ENCODE results near the gene ERCC1. TPM values are rescaled to one million over a fixed set of nuclear protein-coding genes. Genes with fewer than 3 reads are reported as not detected.

Gene ERCC1
- total RNA-seq, 1 experiment from 2014 or later = 43.7 TPM

DNA sequence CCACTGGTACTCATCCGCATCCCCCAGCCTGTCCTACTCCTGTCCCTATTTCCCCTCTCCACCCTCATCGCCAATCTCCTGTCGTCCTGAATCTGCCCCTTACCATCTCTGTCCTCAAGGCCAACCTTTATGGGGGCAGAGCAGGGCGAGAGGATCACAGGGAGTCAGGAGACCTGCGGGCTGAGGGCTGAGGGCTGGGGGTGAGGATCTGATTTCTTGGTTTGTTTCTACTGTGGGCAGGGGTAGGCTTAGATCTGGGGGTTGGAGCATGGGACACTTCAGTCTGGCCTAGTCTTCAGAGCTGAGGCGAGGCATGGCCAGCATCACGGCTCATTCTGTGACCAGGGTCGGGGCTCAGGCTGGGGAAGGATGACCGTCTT lies 16.5 kb upstream of the ERCC1 start (continued):
- TF ChIP-seq HMGA2 (CRISPR knock-in tag; IDR thresholded peaks at IDR 0.05) (no peak), FOXK1 (CRISPR knock-in tag; IDR thresholded peaks at IDR 0.05) (no peak), ZNF416 (CRISPR knock-in tag; IDR thresholded peaks at IDR 0.05) (no peak), RORB (CRISPR knock-in tag; IDR thresholded peaks at IDR 0.05) (no peak), SMAD3 (CRISPR knock-in tag; IDR thresholded peaks at IDR 0.05; ENCODE audit: borderline replicate concordance) (no peak), SOX15 (CRISPR knock-in tag; IDR thresholded peaks at IDR 0.05) (no peak), ZNF232 (CRISPR knock-in tag; IDR thresholded peaks at IDR 0.05) (no peak)
- TF ChIP-seq, protein P1, sequence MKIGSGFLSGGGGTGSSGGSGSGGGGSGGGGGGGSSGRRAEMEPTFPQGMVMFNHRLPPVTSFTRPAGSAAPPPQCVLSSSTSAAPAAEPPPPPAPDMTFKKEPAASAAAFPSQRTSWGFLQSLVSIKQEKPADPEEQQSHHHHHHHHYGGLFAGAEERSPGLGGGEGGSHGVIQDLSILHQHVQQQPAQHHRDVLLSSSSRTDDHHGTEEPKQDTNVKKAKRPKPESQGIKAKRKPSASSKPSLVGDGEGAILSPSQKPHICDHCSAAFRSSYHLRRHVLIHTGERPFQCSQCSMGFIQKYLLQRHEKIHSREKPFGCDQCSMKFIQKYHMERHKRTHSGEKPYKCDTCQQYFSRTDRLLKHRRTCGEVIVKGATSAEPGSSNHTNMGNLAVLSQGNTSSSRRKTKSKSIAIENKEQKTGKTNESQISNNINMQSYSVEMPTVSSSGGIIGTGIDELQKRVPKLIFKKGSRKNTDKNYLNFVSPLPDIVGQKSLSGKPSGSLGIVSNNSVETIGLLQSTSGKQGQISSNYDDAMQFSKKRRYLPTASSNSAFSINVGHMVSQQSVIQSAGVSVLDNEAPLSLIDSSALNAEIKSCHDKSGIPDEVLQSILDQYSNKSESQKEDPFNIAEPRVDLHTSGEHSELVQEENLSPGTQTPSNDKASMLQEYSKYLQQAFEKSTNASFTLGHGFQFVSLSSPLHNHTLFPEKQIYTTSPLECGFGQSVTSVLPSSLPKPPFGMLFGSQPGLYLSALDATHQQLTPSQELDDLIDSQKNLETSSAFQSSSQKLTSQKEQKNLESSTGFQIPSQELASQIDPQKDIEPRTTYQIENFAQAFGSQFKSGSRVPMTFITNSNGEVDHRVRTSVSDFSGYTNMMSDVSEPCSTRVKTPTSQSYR (CRISPR knock-in tag; IDR thresholded peaks at IDR 0.05) = no peak
- TF ChIP-seq, protein P2, sequence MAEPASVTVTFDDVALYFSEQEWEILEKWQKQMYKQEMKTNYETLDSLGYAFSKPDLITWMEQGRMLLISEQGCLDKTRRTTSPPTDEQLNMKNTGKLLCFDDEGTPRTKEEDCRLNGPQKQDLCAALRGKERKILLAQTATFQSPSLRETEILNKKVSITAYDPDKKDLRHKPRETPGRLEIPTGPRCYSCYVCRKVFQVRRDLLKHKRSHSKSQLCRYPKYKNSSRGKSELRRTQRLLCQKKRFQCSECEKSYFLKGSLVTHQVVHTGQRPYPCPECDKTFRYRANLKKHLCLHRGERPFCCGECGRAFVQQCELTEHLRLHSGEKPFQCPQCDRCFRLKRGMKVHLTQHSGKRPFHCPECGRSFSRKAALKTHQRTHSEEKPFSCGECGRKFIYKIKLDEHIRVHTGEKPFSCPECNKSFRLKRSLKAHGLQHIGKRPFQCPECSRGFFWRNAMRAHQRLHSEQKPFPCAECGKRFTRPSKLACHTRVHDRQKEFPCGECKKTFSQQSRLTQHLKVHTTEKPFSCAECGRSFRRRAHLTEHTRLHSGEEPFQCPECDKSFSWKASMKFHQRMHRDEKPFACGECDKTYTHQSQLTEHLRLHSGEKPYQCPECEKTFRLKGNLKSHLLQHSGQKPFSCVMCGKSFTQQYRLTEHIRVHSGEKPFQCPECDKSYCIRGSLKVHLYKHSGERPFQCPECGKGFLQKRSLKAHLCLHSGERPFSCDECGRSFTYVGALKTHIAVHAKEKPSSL (CRISPR knock-in tag; conservative IDR thresholded peaks at IDR 0.05) = no peak

DNA sequence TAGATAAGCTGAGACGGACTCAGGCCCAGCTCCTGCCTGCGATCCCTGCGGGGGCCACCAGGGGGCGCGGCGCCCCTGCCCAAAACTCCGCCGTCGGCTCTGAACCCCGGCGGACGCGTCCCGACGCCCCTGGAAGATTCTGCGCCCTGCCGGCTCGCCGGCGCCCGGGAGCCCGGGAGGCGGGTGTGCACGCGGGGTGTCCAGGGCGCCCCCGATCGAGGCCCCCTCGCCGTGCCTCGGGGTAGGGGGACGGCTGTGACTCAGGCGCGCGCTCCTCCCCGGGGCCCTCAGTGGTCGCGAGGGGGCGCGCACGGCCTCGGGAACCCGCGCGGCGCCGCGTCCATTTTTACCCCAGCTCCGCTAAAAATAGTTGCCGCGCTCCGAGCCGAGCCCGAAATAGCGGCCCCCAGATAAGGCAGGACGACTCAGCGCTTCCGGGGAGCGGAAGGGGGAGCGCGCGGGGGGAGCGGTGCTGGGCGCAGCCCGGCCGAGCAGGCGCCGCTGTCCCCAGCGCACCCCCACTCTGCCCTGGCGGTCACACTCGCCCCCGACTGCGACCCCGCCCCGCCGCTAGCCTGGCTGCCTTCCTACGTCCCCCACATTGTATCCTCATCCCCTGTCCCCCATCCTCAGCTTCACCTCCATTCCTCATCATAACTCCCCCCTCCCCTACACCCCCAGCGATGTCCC lies 16.0 kb upstream of the ERCC1 start:
- Mint-ChIP-seq H3K4me3 (peak overlapping the region; percentile 69), H3K27me3 (ENCODE audit: low read depth) (peaks cover 27% of the 10 kb centered on the region), H3K4me1 (peaks cover 26% of the 10 kb centered on the region), H3K36me3 (no peaks in the 10 kb centered on the region), H3K9me3 (peaks cover 3% of the 10 kb centered on the region), H3K27ac (no peak overlapping the region)
- DNase-seq (ENCODE audit: low spot score) = peak; percentile 79
- ChIA-PET CTCF (interaction anchor here (0.5 to 8.1 kb wide), 72 partner anchors 8 to 348 kb away, joined by 3 to 325 read pairs (median 5); partner anchors contain the start of genes FBXO46, FOSB, PPM1N and PPP1R13L), POLR2A (interaction anchor here (0.7 to 2.9 kb wide), 7 partner anchors 11 to 167 kb away, joined by 3 to 28 read pairs (median 4); no protein-coding TSS in a partner anchor)
- peak; percentile 7 for ATAC-seq
- TF ChIP-seq FOXK1 (CRISPR knock-in tag; IDR thresholded peaks at IDR 0.05) (peak; percentile 23; the same call in 1 of the 2 replicates), ZNF423 (CRISPR knock-in tag; IDR thresholded peaks at IDR 0.05) (peak; percentile 34; the same call in 1 of the 2 replicates), ZNF416 (CRISPR knock-in tag; IDR thresholded peaks at IDR 0.05) (peak; percentile 18; the same call in 1 of the 2 replicates), ZNF138 (CRISPR knock-in tag; conservative IDR thresholded peaks at IDR 0.05) (no peak), ETV6 (CRISPR knock-in tag; IDR thresholded peaks at IDR 0.05) (peak; percentile 72), HMGA2 (CRISPR knock-in tag; IDR thresholded peaks at IDR 0.05) (no peak)
- TF ChIP-seq, protein P3, sequence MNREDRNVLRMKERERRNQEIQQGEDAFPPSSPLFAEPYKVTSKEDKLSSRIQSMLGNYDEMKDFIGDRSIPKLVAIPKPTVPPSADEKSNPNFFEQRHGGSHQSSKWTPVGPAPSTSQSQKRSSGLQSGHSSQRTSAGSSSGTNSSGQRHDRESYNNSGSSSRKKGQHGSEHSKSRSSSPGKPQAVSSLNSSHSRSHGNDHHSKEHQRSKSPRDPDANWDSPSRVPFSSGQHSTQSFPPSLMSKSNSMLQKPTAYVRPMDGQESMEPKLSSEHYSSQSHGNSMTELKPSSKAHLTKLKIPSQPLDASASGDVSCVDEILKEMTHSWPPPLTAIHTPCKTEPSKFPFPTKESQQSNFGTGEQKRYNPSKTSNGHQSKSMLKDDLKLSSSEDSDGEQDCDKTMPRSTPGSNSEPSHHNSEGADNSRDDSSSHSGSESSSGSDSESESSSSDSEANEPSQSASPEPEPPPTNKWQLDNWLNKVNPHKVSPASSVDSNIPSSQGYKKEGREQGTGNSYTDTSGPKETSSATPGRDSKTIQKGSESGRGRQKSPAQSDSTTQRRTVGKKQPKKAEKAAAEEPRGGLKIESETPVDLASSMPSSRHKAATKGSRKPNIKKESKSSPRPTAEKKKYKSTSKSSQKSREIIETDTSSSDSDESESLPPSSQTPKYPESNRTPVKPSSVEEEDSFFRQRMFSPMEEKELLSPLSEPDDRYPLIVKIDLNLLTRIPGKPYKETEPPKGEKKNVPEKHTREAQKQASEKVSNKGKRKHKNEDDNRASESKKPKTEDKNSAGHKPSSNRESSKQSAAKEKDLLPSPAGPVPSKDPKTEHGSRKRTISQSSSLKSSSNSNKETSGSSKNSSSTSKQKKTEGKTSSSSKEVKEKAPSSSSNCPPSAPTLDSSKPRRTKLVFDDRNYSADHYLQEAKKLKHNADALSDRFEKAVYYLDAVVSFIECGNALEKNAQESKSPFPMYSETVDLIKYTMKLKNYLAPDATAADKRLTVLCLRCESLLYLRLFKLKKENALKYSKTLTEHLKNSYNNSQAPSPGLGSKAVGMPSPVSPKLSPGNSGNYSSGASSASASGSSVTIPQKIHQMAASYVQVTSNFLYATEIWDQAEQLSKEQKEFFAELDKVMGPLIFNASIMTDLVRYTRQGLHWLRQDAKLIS (CRISPR knock-in tag; IDR thresholded peaks at IDR 0.05; ENCODE audit: borderline replicate concordance) = no peak
- TF ChIP-seq, protein P4, sequence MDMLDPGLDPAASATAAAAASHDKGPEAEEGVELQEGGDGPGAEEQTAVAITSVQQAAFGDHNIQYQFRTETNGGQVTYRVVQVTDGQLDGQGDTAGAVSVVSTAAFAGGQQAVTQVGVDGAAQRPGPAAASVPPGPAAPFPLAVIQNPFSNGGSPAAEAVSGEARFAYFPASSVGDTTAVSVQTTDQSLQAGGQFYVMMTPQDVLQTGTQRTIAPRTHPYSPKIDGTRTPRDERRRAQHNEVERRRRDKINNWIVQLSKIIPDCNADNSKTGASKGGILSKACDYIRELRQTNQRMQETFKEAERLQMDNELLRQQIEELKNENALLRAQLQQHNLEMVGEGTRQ (CRISPR knock-in tag; IDR thresholded peaks at IDR 0.05) = no peak
- TF ChIP-seq, protein P5, sequence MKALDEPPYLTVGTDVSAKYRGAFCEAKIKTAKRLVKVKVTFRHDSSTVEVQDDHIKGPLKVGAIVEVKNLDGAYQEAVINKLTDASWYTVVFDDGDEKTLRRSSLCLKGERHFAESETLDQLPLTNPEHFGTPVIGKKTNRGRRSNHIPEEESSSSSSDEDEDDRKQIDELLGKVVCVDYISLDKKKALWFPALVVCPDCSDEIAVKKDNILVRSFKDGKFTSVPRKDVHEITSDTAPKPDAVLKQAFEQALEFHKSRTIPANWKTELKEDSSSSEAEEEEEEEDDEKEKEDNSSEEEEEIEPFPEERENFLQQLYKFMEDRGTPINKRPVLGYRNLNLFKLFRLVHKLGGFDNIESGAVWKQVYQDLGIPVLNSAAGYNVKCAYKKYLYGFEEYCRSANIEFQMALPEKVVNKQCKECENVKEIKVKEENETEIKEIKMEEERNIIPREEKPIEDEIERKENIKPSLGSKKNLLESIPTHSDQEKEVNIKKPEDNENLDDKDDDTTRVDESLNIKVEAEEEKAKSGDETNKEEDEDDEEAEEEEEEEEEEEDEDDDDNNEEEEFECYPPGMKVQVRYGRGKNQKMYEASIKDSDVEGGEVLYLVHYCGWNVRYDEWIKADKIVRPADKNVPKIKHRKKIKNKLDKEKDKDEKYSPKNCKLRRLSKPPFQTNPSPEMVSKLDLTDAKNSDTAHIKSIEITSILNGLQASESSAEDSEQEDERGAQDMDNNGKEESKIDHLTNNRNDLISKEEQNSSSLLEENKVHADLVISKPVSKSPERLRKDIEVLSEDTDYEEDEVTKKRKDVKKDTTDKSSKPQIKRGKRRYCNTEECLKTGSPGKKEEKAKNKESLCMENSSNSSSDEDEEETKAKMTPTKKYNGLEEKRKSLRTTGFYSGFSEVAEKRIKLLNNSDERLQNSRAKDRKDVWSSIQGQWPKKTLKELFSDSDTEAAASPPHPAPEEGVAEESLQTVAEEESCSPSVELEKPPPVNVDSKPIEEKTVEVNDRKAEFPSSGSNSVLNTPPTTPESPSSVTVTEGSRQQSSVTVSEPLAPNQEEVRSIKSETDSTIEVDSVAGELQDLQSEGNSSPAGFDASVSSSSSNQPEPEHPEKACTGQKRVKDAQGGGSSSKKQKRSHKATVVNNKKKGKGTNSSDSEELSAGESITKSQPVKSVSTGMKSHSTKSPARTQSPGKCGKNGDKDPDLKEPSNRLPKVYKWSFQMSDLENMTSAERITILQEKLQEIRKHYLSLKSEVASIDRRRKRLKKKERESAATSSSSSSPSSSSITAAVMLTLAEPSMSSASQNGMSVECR (CRISPR knock-in tag; IDR thresholded peaks at IDR 0.05; ENCODE audit: borderline replicate concordance) = peak; percentile 56; the same call in 1 of the 2 replicates
- TF ChIP-seq, protein P6, sequence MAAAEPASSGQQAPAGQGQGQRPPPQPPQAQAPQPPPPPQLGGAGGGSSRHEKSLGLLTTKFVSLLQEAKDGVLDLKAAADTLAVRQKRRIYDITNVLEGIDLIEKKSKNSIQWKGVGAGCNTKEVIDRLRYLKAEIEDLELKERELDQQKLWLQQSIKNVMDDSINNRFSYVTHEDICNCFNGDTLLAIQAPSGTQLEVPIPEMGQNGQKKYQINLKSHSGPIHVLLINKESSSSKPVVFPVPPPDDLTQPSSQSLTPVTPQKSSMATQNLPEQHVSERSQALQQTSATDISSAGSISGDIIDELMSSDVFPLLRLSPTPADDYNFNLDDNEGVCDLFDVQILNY (CRISPR knock-in tag; IDR thresholded peaks at IDR 0.05) = peak; percentile 58
- TF ChIP-seq, protein P7, sequence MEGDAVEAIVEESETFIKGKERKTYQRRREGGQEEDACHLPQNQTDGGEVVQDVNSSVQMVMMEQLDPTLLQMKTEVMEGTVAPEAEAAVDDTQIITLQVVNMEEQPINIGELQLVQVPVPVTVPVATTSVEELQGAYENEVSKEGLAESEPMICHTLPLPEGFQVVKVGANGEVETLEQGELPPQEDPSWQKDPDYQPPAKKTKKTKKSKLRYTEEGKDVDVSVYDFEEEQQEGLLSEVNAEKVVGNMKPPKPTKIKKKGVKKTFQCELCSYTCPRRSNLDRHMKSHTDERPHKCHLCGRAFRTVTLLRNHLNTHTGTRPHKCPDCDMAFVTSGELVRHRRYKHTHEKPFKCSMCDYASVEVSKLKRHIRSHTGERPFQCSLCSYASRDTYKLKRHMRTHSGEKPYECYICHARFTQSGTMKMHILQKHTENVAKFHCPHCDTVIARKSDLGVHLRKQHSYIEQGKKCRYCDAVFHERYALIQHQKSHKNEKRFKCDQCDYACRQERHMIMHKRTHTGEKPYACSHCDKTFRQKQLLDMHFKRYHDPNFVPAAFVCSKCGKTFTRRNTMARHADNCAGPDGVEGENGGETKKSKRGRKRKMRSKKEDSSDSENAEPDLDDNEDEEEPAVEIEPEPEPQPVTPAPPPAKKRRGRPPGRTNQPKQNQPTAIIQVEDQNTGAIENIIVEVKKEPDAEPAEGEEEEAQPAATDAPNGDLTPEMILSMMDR (IDR thresholded peaks at IDR 0.05) = peak; percentile 100

Measured in WTC11 (cell line).